Lung (tissue), 12 donors: Measurements from ENCODE around the gene RMDN2. TPM values are rescaled to one million over a fixed set of nuclear protein-coding genes. Genes with fewer than 3 reads are reported as not detected.

Source experiments
- ATAC-seq: fragments of 200-7000 bp; cut with Tn5 transposase; one replicate; pipeline ENCODE4 v1.9.1; 2020; ENCODE audit warnings: moderate number of reproducible peaks; ENCODE audit not compliant: insufficient read depth, low FRiP score
- DNase-seq, 3 donors: peaks; one replicate each; pipeline ENCODE4 v3.0.0-alpha.2; 2013 to 2017
- H3K27ac ChIP-seq, 2 donors: one replicate each; pipeline ENCODE4 v1.5.1; 2013; ENCODE audit warnings: mild to moderate bottlenecking in 2 of 2, moderate library complexity in 2 of 2, control low read depth in 1 of 2, inconsistent platforms in 1 of 2, low read depth in 1 of 2, low read length in 1 of 2
- H3K27me3 ChIP-seq, 3 donors: one replicate each; pipeline ENCODE4 v1.5.1; 2013; ENCODE audit warnings: low read length in 2 of 3; ENCODE audit not compliant: control insufficient read depth in 3 of 3, insufficient read depth in 3 of 3
- H3K36me3 ChIP-seq, 4 donors: one replicate each; pipeline ENCODE4 v1.5.1; 2013; ENCODE audit warnings: low read length in 4 of 4, mild to moderate bottlenecking in 1 of 4, moderate library complexity in 1 of 4; ENCODE audit not compliant: control insufficient read depth in 4 of 4, insufficient read depth in 4 of 4
- H3K4me1 ChIP-seq, 5 donors: one replicate each; pipeline ENCODE4 v1.5.1; 2013; ENCODE audit warnings: low read length in 5 of 5, mild to moderate bottlenecking in 2 of 5, moderate library complexity in 1 of 5; ENCODE audit not compliant: control insufficient read depth in 5 of 5, insufficient read depth in 5 of 5
- H3K4me3 ChIP-seq: one replicate; pipeline ENCODE4 v1.5.1; 2013; ENCODE audit warnings: mild to moderate bottlenecking, control low read depth, moderate library complexity
- H3K9ac ChIP-seq, 2 donors: one replicate each; pipeline ENCODE4 v1.5.1; 2013; ENCODE audit warnings: low read length in 2 of 2, control low read depth in 1 of 2; ENCODE audit not compliant: insufficient read depth in 1 of 2
- H3K9me3 ChIP-seq, 4 donors: one replicate each; pipeline ENCODE4 v1.5.1; 2013; ENCODE audit warnings: low read length in 3 of 4, mild to moderate bottlenecking in 1 of 4, moderate library complexity in 1 of 4; ENCODE audit not compliant: control insufficient read depth in 4 of 4, insufficient read depth in 3 of 4
- CTCF ChIP-seq: IDR thresholded peaks from 2 replicates; pipeline ENCODE4 v1.5.1; 2012; ENCODE audit warnings: mild to moderate bottlenecking; ENCODE audit errors: control extremely low read depth, extremely low read depth
- WGBS, 2 donors: extraction: QIAGEN DNeasy Blood & Tissue Kit; methylation state at CpG; one replicate each; pipeline ENCODE4 v1.1.7; 2013; 5-methylcytosine and 5-hydroxymethylcytosine counted together
- polyA plus RNA-seq, 2 donors: library from polyadenylated mRNA; stranded (reverse); fragments of 200-250 nt; gene quantifications; one replicate each; pipeline ENCODE4 v1.2.1, GENCODE V29; 2013
- total RNA-seq, 2 donors: library from RNA; depleted of rRNA in 1 of 2; stranded (reverse); fragments of >200 nt in 1 of 2; gene quantifications; one replicate each; pipeline ENCODE4 v1.2.1, GENCODE V29; 2014 to 2021
- donor health status: control.
- donor health status: control.
- donor health status: Bipolar disorder and iron deficiency.
- donor health status: healthy.
- donor health status: DM: yes; HTN: yes; CAD: no.

RMDN2 gene
- total and polyA plus RNA-seq, 4 donors, result 7.7 to 37.9 (median 18.3) TPM

GRCh38 chr2:37987098-37987775, 62.1 kb downstream of the RMDN2 start:
- no peak overlapping the region for H3K4me3 ChIP-seq
- ATAC-seq, result no peak
- peaks cover 0 to 4% (median 0%) of the 10 kb centered on the region in 5 donors for H3K4me1 ChIP-seq
- no peaks in the 10 kb centered on the region for H3K36me3 ChIP-seq
- H3K27me3 ChIP-seq, result no peaks in the 10 kb centered on the region
- no peak for TF ChIP-seq CTCF
- no peaks in the 10 kb centered on the region for H3K9me3 ChIP-seq
- H3K9ac ChIP-seq, result no peak overlapping the region
- no peak overlapping the region for H3K27ac ChIP-seq
- whole genome bisulfite sequencing, 2 donors, result 89 to 90% methylated on average over 4 of the region's 4 CpGs
- DNase-seq, result no peak

- H3K27ac ChIP-seq, result no peak overlapping the region
- no peak for TF ChIP-seq CTCF
- peak in 1 of 3 donors; percentile 10 for DNase-seq
- no peak overlapping the region for H3K4me3 ChIP-seq
- ATAC-seq, result no peak
- no peak overlapping the region for H3K9ac ChIP-seq
- no peaks in the 10 kb centered on the region for H3K9me3 ChIP-seq
- H3K4me1 ChIP-seq, result no peaks in the 10 kb centered on the region
- peaks cover 0 to 4% (median 2%) of the 10 kb centered on the region in 4 donors for H3K36me3 ChIP-seq
- 85 to 89% methylated on average over 3 of the region's 3 CpGs for WGBS, 2 donors
- H3K27me3 ChIP-seq, result no peaks in the 10 kb centered on the region
Measured at GRCh38 chr2:37992601-37993000, 67.5 kb downstream of the RMDN2 start.

GRCh38 chr2:37993143-37993542, 68.1 kb downstream of the RMDN2 start:
- Histone ChIP-seq H3K9ac (no peak overlapping the region), H3K9me3 (no peaks in the 10 kb centered on the region), H3K4me1 (no peaks in the 10 kb centered on the region), H3K27ac (no peak overlapping the region), H3K4me3 (no peak overlapping the region), H3K27me3 (no peaks in the 10 kb centered on the region), H3K36me3 (peaks cover 0 to 4% (median 2%) of the 10 kb centered on the region in 4 donors)
- 95 to 99% methylated on average over 3 of the region's 3 CpGs for WGBS, 2 donors
- peak in 1 of 3 donors; percentile 11 for DNase-seq
- no peak for ATAC-seq
- TF ChIP-seq CTCF, result no peak
